Stimulated activated naive B cell treated with anti-CD40 and anti-IgM and Interleukin-4, amounts not matched to agents 10 μg/mL and 1 μg/mL and 100 μg/mL, for 72 hours (primary cell): ENCODE data around the gene LCP1.

ENCODE experiments used
- ATAC-seq, 2 donors: fragments of 150-1000 bp; cut with Tn5 transposase; replicated peaks; 2 replicates each; pipeline ENCODE4 v1.10.0; 2021; ENCODE audit warnings: moderate library complexity in 1 of 2
- DNase-seq: peaks from one replicate; pipeline ENCODE4 v3.0.0; 2021
- H3K27ac Mint-ChIP-seq: one replicate; pipeline ENCODE4 v1.8.0; 2022; ENCODE audit warnings: mild to moderate bottlenecking, mixed read lengths
- H3K27me3 Mint-ChIP-seq, 2 donors: one replicate each; pipeline ENCODE4 v1.8.0; 2022; ENCODE audit warnings: mixed read lengths in 2 of 2
- H3K36me3 Mint-ChIP-seq, 2 donors: one replicate each; pipeline ENCODE4 v1.8.0; 2022; ENCODE audit warnings: mixed read lengths in 2 of 2, mild to moderate bottlenecking in 1 of 2
- H3K4me1 Mint-ChIP-seq, 2 donors: one replicate each; pipeline ENCODE4 v1.8.0; 2022; ENCODE audit warnings: mixed read lengths in 2 of 2, mild to moderate bottlenecking in 1 of 2
- H3K4me3 Mint-ChIP-seq, 2 donors: one replicate each; pipeline ENCODE4 v1.8.0; 2022; ENCODE audit warnings: mild to moderate bottlenecking in 2 of 2, mixed read lengths in 2 of 2, moderate library complexity in 1 of 2
- H3K9me3 Mint-ChIP-seq, 2 donors: one replicate each; pipeline ENCODE4 v1.8.0; 2022; ENCODE audit warnings: mixed read lengths in 2 of 2, mild to moderate bottlenecking in 1 of 2

Gene LCP1

DNA sequence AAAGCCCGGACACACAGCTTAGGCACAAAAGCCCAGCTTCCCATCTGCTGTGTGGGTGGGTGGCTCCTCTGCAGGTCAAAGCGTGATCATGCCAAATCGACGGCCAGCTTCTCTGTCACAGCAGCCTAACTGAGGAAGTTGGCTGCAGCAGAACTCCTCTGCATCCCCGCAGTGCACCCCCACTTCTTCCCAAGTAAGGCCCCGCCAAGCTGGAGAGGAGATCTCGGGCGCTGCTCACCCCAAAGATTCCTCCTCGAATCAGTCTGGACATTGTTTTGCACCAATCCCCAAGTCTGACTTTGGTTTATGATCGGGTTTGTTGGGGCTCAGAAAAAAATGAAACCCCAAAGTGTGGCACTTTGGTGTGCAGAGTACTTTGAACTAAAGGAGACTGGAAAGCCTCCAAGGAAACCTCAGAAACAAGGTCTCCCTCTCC lies 57.4 kb downstream of the LCP1 start:
- ATAC-seq (peak; percentile 41 to 50), DNase-seq (peak; percentile 29)
- Mint-ChIP-seq H3K36me3 (peaks cover 20 to 38% of the 10 kb centered on the region in 2 donors), H3K9me3 (no peaks in the 10 kb centered on the region), H3K4me1 (peaks cover 24 to 40% of the 10 kb centered on the region in 2 donors), H3K27me3 (no peaks in the 10 kb centered on the region), H3K27ac (peak overlapping the region; percentile 79), H3K4me3 (peak overlapping the region; percentile 48 to 54)

GRCh38 chr13:46122304-46122703 lies 59.7 kb downstream of the LCP1 start:
- DNase-seq (no peak), ATAC-seq (no peak)
- H3K4me1 Mint-ChIP-seq: peaks cover 20 to 36% of the 10 kb centered on the region in 2 donors
- no peaks in the 10 kb centered on the region for H3K9me3 Mint-ChIP-seq
- H3K27me3 Mint-ChIP-seq: no peaks in the 10 kb centered on the region
- no peak overlapping the region for H3K27ac Mint-ChIP-seq
- H3K36me3 Mint-ChIP-seq: peaks cover 9 to 22% of the 10 kb centered on the region in 2 donors
- no peak overlapping the region for H3K4me3 Mint-ChIP-seq

DNA sequence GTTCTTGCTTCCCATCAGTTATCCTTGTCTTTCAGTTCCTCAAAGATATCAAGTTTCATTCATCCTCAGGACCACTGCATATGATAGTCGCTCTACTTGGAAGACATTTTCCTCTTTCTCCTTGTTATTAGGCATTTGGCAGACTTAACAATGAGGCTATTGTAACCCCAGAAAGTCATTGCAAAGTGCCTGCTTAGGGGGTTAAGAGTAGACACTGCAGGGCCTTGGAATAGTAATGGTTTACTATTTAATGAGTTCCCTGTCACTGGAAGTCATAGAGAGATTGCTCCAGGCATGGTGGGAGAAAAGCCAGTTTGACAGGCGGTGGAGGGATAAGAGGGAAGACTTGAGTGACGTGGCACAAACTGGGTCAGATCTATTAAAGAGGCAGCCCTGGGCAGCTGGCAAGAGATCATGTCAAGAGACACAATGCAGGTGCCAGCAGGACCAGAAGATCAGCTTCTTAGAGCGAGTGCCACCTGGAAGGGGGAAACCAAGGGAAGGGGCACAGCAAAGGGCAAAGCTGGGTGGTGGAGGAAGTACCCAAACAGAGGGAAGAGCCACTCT lies 60.3 kb downstream of the LCP1 start:
- ATAC-seq (no peak), DNase-seq (no peak)
- H3K4me3 Mint-ChIP-seq: no peak overlapping the region
- H3K4me1 Mint-ChIP-seq: peaks cover 15 to 30% of the 10 kb centered on the region in 2 donors
- H3K27me3 Mint-ChIP-seq: no peaks in the 10 kb centered on the region
- H3K36me3 Mint-ChIP-seq: peaks cover 5 to 16% of the 10 kb centered on the region in 2 donors
- no peaks in the 10 kb centered on the region for H3K9me3 Mint-ChIP-seq
- H3K27ac Mint-ChIP-seq: no peak overlapping the region

- Mint-ChIP-seq H3K9me3 (no peaks in the 10 kb centered on the region), H3K27ac (no peak overlapping the region), H3K4me3 (no peak overlapping the region), H3K36me3 (peaks cover 0 to 11% of the 10 kb centered on the region in 2 donors), H3K27me3 (no peaks in the 10 kb centered on the region), H3K4me1 (peaks cover 13 to 24% of the 10 kb centered on the region in 2 donors)
- DNase-seq: no peak
- no peak for ATAC-seq
Measured at GRCh38 chr13:46121033-46121432, 60.9 kb downstream of the LCP1 start.

DNA sequence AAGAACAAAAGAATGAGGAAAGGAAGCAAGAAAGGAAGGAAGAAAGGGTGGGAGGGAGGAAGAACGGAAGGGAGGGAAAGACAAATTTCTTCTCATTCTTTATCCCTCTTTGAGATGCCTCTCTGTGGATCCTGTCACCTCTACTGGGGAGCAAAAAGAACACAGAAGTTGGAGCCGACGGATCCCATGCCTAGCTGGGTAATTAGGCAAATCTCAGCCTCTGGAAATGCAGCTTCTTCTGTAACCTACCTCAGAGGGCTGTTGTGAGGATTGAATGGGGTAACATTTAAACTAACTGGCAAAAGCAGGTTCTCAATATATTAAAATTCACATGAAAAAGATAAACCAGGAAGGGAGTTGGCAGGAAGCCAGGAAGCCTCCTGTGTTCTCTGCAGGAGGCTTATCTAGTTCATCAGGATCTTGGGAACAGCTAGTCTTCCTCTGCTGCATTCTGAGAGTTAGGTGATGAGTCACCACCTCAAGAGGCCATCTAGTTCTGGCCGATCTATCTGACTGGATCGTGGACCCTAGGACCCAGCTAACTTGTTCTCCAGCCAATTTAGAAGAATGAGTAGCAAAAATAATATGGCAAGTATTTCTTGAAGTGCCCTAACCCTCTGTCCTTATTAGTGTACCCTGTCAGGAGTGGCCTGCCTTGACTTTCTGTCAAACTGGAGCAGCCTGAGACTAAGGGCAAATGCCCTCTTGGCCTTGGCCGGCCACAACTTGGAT lies 61.9 kb downstream of the LCP1 start:
- Mint-ChIP-seq H3K27me3 (no peaks in the 10 kb centered on the region), H3K27ac (no peak overlapping the region), H3K4me1 (peaks cover 6 to 14% of the 10 kb centered on the region in 2 donors), H3K9me3 (no peaks in the 10 kb centered on the region), H3K4me3 (no peak overlapping the region), H3K36me3 (peaks cover 0 to 4% of the 10 kb centered on the region in 2 donors)
- no peak for DNase-seq
- ATAC-seq: no peak

DNA sequence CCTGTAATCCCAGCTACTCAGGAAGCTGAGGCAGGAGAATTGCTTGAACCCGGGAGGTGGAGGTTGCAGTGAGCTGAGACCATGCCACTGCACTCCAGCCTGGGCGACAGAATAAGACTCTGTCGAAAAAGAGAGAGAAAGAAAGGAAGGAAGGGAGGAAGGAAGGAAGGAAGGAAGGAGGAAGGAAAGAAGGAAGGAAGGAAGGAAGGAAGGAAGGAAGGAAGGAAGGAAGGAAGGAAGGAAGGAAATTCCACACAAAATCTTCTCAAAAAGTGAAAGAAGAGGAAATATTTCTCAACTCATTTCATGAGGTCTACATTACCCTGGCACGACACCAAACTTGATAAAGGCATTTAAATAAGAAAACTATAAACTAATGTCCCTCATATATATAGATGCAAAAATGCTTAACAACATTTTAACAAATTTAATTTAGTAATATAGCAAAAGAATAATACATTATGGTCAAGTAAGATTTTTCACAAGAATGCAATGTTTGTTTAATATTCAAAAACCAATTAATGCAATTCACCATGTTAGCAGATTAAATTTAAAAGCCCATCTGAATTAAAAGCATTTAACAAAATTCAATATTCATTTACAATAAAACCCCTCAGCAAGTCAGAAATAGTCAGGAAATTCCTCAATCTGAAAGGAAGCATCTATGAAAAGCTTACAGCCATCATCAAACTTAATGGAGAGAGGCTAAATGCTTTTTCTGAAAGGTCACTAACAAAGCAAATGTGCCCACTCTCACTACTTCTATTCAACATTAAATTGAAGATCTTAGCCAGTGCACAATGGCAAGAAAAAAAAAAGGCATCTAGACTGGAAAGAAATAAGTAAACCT lies 65.1 kb downstream of the LCP1 start:
- H3K27me3 Mint-ChIP-seq: peaks cover 0 to 3% of the 10 kb centered on the region in 2 donors
- DNase-seq: no peak
- no peaks in the 10 kb centered on the region for H3K36me3 Mint-ChIP-seq
- H3K4me1 Mint-ChIP-seq: no peaks in the 10 kb centered on the region
- no peaks in the 10 kb centered on the region for H3K9me3 Mint-ChIP-seq
- ATAC-seq: no peak
- no peak overlapping the region for H3K4me3 Mint-ChIP-seq
- no peak overlapping the region for H3K27ac Mint-ChIP-seq

DNA sequence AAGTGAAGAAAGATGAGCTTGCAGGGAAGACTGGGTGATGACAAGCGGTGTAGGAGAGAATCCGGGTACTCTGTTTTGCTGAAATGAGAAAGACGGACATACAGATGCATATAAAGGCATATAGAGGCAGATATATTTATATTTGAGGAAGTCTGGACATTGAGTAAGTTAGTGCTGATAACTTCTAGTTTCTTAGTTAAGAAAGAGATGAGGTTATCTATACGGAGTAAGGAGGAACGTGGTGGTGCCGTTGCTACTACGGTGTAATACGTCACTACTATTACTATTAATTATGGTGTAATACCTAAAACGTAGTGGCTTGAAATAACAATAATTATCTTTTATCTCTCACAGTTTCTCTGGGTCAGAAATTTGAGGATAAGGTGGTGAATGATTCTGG lies 67.4 kb downstream of the LCP1 start:
- Mint-ChIP-seq H3K4me3 (no peak overlapping the region), H3K4me1 (no peaks in the 10 kb centered on the region)
- ATAC-seq: no peak

GRCh38 chr13:46113596-46113995 lies 68.4 kb downstream of the LCP1 start:
- Mint-ChIP-seq H3K27ac (no peak overlapping the region), H3K4me1 (no peaks in the 10 kb centered on the region), H3K9me3 (no peaks in the 10 kb centered on the region), H3K36me3 (no peaks in the 10 kb centered on the region), H3K27me3 (peaks cover 0 to 15% of the 10 kb centered on the region in 2 donors), H3K4me3 (no peak overlapping the region)
- DNase-seq: no peak
- no peak for ATAC-seq

More for the DNA sequence above, 67.4 kb downstream of the LCP1 start:
- H3K36me3 Mint-ChIP-seq: no peaks in the 10 kb centered on the region
- H3K27me3 Mint-ChIP-seq: peaks cover 0 to 12% of the 10 kb centered on the region in 2 donors
- H3K27ac Mint-ChIP-seq: no peak overlapping the region
- no peaks in the 10 kb centered on the region for H3K9me3 Mint-ChIP-seq
- DNase-seq: no peak

DNA sequence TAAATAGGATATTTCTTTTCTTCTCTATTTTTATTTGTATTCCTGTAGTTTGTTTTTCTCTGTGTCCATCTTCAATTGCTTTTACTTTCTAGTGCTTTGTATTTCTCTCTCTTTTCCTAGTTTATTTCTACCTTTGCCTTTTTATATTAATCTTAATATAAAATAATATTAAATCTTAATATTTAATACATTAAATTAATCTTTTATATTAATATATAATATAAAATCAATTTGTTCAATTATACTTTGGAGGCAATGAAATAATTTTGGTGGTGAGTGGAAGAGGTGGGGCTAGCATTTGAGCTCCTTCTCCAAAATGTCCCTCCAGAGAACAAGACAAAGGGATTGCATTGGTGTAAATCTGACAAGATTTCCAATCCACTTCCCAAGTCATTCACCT lies 70.8 kb downstream of the LCP1 start:
- Mint-ChIP-seq H3K4me3 (no peak overlapping the region), H3K27ac (no peak overlapping the region), H3K36me3 (no peaks in the 10 kb centered on the region), H3K9me3 (no peaks in the 10 kb centered on the region), H3K4me1 (peaks cover 0 to 4% of the 10 kb centered on the region in 2 donors), H3K27me3 (peaks cover 0 to 15% of the 10 kb centered on the region in 2 donors)
- no peak for ATAC-seq
- DNase-seq: no peak

DNA sequence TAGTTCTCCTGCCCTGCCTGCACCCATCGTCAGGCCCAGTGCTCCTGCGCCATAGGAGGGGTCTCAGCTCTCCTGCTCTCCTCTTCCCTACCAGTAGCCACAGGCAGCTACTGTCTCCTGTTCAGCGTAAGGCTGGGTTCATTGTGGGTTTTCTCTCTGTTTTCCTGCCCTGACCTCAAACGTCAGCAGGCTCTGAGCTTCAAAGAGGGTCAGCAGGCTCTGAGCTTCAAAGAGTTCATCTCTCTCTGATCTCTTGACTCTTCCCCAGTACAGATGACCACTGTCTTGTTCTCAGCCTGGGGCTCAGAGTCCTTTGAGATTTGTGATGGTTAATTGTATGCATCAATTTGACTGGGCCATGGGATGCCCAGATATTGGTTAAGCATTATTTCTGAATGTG lies 72.5 kb downstream of the LCP1 start:
- H3K4me3 Mint-ChIP-seq: no peak overlapping the region
- no peak overlapping the region for H3K27ac Mint-ChIP-seq
- no peaks in the 10 kb centered on the region for H3K9me3 Mint-ChIP-seq
- peaks cover 0 to 4% of the 10 kb centered on the region in 2 donors for H3K4me1 Mint-ChIP-seq
- no peaks in the 10 kb centered on the region for H3K36me3 Mint-ChIP-seq
- ATAC-seq: no peak
- peaks cover 0 to 15% of the 10 kb centered on the region in 2 donors for H3K27me3 Mint-ChIP-seq
- no peak for DNase-seq

DNA sequence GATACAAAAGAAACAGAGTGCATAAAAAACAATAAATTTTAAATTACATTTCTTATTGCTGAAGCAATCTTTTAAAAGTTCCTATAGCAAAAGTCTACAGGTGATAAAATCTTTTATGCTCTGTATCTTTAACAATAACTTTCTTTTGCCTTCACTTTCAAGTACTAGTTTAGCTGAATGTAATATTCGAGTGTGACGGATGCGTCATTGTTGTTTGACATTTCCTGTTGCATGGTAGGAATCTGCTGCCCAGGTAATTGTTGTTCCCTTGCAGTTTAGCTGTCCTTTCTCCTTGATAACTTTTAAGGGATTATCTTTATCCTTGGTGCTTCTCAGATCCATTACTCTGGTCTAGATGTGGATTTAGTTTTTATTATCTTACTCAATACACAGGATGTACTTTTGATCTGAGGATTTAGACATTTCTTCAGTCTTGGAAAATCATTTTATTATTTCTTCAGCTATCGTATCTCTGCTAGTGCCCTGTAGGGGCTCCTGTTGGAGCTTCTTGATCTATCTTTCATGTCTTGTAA lies 75.1 kb downstream of the LCP1 start:
- no peak for ATAC-seq
- DNase-seq: no peak
- peaks cover 0 to 12% of the 10 kb centered on the region in 2 donors for H3K27me3 Mint-ChIP-seq
- no peak overlapping the region for H3K27ac Mint-ChIP-seq
- no peaks in the 10 kb centered on the region for H3K36me3 Mint-ChIP-seq
- H3K9me3 Mint-ChIP-seq: peaks cover 0 to 3% of the 10 kb centered on the region in 2 donors
- H3K4me3 Mint-ChIP-seq: no peak overlapping the region
- H3K4me1 Mint-ChIP-seq: peaks cover 4% of the 10 kb centered on the region in 2 donors

DNA sequence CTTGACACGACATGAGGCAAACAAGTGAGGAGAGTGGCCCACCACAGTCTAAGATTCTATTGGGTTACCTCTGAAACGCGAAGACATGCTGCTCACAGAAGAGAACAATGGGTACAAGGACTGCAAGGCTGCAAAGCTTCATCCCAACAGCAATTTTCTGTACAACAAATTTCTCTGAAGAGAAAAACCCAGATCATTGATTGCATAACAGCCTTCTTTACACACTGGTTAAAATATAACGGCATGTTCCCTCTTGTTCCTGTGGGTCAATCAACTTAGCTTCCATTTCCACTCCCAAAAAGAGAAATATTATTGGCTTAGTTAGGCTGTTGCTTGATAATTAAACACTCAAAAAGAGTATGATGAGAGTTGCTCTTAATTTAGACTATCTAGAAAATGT lies 77.1 kb downstream of the LCP1 start, which contains the start of gene CPB2:
CPB2 (minus strand) TSS at position 166 of the 400 bp plus-strand sequence; CDS start at position 142, 24 bp downstream.
- no peak for ATAC-seq
- Mint-ChIP-seq H3K27ac (no peak within 1 kb of the TSS), H3K4me1 (peaks cover 11 to 21% of the 10 kb centered on the region in 2 donors), H3K4me3 (no peak within 1 kb of the TSS), H3K27me3 (peaks cover 0 to 4% of the 10 kb centered on the region in 2 donors), H3K36me3 (no peaks in the 10 kb centered on the region), H3K9me3 (peaks cover 0 to 3% of the 10 kb centered on the region in 2 donors)
- DNase-seq: no peak

GRCh38 chr13:46103037-46103436 lies 78.9 kb downstream of the LCP1 start:
- no peak overlapping the region for H3K27ac Mint-ChIP-seq
- H3K27me3 Mint-ChIP-seq: no peaks in the 10 kb centered on the region
- no peak overlapping the region for H3K4me3 Mint-ChIP-seq
- no peak for ATAC-seq
- peaks cover 11 to 24% of the 10 kb centered on the region in 2 donors for H3K4me1 Mint-ChIP-seq
- peaks cover 0 to 3% of the 10 kb centered on the region in 2 donors for H3K9me3 Mint-ChIP-seq
- no peaks in the 10 kb centered on the region for H3K36me3 Mint-ChIP-seq
- no peak for DNase-seq

- Mint-ChIP-seq H3K4me3 (no peak overlapping the region), H3K27ac (no peak overlapping the region), H3K9me3 (peaks cover 0 to 3% of the 10 kb centered on the region in 2 donors), H3K27me3 (no peaks in the 10 kb centered on the region), H3K4me1 (peaks cover 10 to 24% of the 10 kb centered on the region in 2 donors), H3K36me3 (no peaks in the 10 kb centered on the region)
- no peak for DNase-seq
- no peak for ATAC-seq
Measured at GRCh38 chr13:46102255-46102605, 79.7 kb downstream of the LCP1 start.
